ENCODE measurements around the gene DENND4A. TPM values are rescaled to one million over a fixed set of nuclear protein-coding genes. Genes with fewer than 3 reads are reported as not detected.

The DENND4A gene
- total RNA-seq, 3 donors from 2014 or later (not counting 1 experiment from before 2014, with no cell fraction given) = 65.8 to 84.6 (median 66.1) TPM

GRCh38 chr15:65695081-65695480, 97.0 kb downstream of the DENND4A start:
- H3K36me3 ChIP-seq (ENCODE audit: control insufficient read depth, insufficient read depth, low read length) = peaks cover 56% of the 10 kb centered on the region
- WGBS (ENCODE audit: insufficient coverage) = 100% methylated on average over 2 of the region's 2 CpGs
- H3K4me3 Mint-ChIP-seq = no peak overlapping the region
- TF ChIP-seq, protein P1, sequence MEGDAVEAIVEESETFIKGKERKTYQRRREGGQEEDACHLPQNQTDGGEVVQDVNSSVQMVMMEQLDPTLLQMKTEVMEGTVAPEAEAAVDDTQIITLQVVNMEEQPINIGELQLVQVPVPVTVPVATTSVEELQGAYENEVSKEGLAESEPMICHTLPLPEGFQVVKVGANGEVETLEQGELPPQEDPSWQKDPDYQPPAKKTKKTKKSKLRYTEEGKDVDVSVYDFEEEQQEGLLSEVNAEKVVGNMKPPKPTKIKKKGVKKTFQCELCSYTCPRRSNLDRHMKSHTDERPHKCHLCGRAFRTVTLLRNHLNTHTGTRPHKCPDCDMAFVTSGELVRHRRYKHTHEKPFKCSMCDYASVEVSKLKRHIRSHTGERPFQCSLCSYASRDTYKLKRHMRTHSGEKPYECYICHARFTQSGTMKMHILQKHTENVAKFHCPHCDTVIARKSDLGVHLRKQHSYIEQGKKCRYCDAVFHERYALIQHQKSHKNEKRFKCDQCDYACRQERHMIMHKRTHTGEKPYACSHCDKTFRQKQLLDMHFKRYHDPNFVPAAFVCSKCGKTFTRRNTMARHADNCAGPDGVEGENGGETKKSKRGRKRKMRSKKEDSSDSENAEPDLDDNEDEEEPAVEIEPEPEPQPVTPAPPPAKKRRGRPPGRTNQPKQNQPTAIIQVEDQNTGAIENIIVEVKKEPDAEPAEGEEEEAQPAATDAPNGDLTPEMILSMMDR (IDR thresholded peaks at IDR 0.05) = no peak
- no peak overlapping the region for H3K27ac Mint-ChIP-seq
- H3K27ac ChIP-seq (ENCODE audit: low read length) = no peak overlapping the region
- ATAC-seq (no peak), DNase-seq (no peak)
- no peaks in the 10 kb centered on the region for H3K4me1 ChIP-seq (ENCODE audit: control insufficient read depth, insufficient read depth, low read length)
- no peak overlapping the region for H3K4me3 ChIP-seq (ENCODE audit: low read length)
- H3K9me3 ChIP-seq (ENCODE audit: control insufficient read depth, insufficient read depth, low read length) = no peaks in the 10 kb centered on the region
- H3K4me1 Mint-ChIP-seq = no peaks in the 10 kb centered on the region
- H3K27me3 ChIP-seq (ENCODE audit: control insufficient read depth, insufficient read depth, low read length) = no peaks in the 10 kb centered on the region
- intact Hi-C loops (cut with micrococcal nuclease) = no loop called here
- H3K9me3 Mint-ChIP-seq = no peaks in the 10 kb centered on the region
- H3K36me3 Mint-ChIP-seq = peaks cover 13% of the 10 kb centered on the region
- no peaks in the 10 kb centered on the region for H3K27me3 Mint-ChIP-seq (ENCODE audit: low read depth in 2 of 2)

DNA sequence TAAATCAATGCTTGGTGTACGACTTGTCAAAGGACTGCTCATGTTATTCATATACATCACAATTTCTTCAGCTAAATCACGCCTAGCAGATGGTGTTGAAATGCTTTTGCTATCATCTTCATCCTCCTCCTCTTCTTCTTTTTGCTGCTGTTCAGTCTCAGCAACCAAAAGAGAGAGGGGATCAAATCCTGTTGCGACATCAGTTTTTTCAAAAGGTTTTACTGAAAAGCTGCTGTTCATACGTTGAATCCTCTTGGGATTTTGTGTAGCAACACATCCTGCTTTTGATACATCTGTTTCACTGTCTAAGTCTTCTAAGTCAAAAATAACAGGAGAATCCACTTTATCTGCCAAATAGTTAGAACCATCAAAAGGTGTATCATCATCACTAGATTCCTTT, 101.3 kb downstream of the DENND4A start:
- Mint-ChIP-seq H3K36me3 (peaks cover 40% of the 10 kb centered on the region), H3K4me3 (no peak overlapping the region), H3K27me3 (ENCODE audit: low read depth in 2 of 2) (no peaks in the 10 kb centered on the region), H3K27ac (no peak overlapping the region), H3K4me1 (no peaks in the 10 kb centered on the region), H3K9me3 (no peaks in the 10 kb centered on the region)
- Histone ChIP-seq H3K27ac (ENCODE audit: low read length) (no peak overlapping the region), H3K27me3 (ENCODE audit: control insufficient read depth, insufficient read depth, low read length) (no peaks in the 10 kb centered on the region), H3K9me3 (ENCODE audit: control insufficient read depth, insufficient read depth, low read length) (no peaks in the 10 kb centered on the region), H3K36me3 (ENCODE audit: control insufficient read depth, insufficient read depth, low read length) (peaks cover 56% of the 10 kb centered on the region), H3K4me1 (ENCODE audit: control insufficient read depth, insufficient read depth, low read length) (no peaks in the 10 kb centered on the region), H3K4me3 (ENCODE audit: low read length) (no peak overlapping the region)
- DNase-seq (no peak), ATAC-seq (no peak)
- TF ChIP-seq, protein P1 (IDR thresholded peaks at IDR 0.05) = no peak
- 88% methylated on average over 4 of the region's 4 CpGs for WGBS (ENCODE audit: insufficient coverage)
- intact Hi-C loops (cut with micrococcal nuclease) = no loop called here

DNA sequence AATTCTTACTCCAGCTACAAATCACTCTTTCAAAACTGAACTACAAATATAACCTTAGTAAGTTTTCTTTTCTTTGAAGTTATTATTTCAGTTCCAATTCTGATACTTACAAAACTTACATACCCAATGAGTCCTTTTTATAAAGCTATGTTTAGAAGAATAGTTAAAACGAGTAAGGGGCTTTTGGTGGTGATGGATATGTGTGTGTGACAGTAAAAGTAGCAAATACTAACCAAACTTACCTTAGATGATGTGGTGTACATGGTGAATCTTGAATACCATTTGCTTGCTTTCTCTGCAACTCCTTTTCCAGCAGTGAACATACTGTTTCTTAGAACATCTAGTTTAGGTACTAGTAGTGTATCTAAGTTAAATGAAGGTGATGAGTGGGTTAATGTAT, 101.9 kb downstream of the DENND4A start:
- Histone ChIP-seq H3K9me3 (ENCODE audit: control insufficient read depth, insufficient read depth, low read length) (no peaks in the 10 kb centered on the region), H3K27ac (ENCODE audit: low read length) (no peak overlapping the region), H3K27me3 (ENCODE audit: control insufficient read depth, insufficient read depth, low read length) (no peaks in the 10 kb centered on the region), H3K4me1 (ENCODE audit: control insufficient read depth, insufficient read depth, low read length) (no peaks in the 10 kb centered on the region), H3K36me3 (ENCODE audit: control insufficient read depth, insufficient read depth, low read length) (peaks cover 50% of the 10 kb centered on the region), H3K4me3 (ENCODE audit: low read length) (no peak overlapping the region)
- intact Hi-C loops (cut with micrococcal nuclease) = no loop called here
- Mint-ChIP-seq H3K36me3 (peaks cover 40% of the 10 kb centered on the region), H3K4me1 (no peaks in the 10 kb centered on the region), H3K27me3 (ENCODE audit: low read depth in 2 of 2) (no peaks in the 10 kb centered on the region), H3K4me3 (no peak overlapping the region), H3K27ac (no peak overlapping the region), H3K9me3 (no peaks in the 10 kb centered on the region)
- DNase-seq (no peak), ATAC-seq (no peak)
- TF ChIP-seq, protein P1 (IDR thresholded peaks at IDR 0.05) = no peak
- WGBS (ENCODE audit: insufficient coverage) = no CpG with 5 or more reads among the region's 1 CpG

GRCh38 chr15:65688462-65688861, 103.6 kb downstream of the DENND4A start:
- Mint-ChIP-seq H3K27me3 (ENCODE audit: low read depth in 2 of 2) (no peaks in the 10 kb centered on the region), H3K4me1 (no peaks in the 10 kb centered on the region), H3K36me3 (peaks cover 40% of the 10 kb centered on the region), H3K9me3 (no peaks in the 10 kb centered on the region), H3K4me3 (no peak overlapping the region), H3K27ac (peak overlapping the region in 1 of 2 donors; percentile 14)
- TF ChIP-seq, protein P1 (IDR thresholded peaks at IDR 0.05) = no peak
- intact Hi-C loops (cut with micrococcal nuclease) = no loop called here
- Histone ChIP-seq H3K9me3 (ENCODE audit: control insufficient read depth, insufficient read depth, low read length) (no peaks in the 10 kb centered on the region), H3K4me1 (ENCODE audit: control insufficient read depth, insufficient read depth, low read length) (no peaks in the 10 kb centered on the region), H3K36me3 (ENCODE audit: control insufficient read depth, insufficient read depth, low read length) (peaks cover 40% of the 10 kb centered on the region), H3K27ac (ENCODE audit: low read length) (no peak overlapping the region), H3K27me3 (ENCODE audit: control insufficient read depth, insufficient read depth, low read length) (no peaks in the 10 kb centered on the region), H3K4me3 (ENCODE audit: low read length) (no peak overlapping the region)
- no peak for DNase-seq
- WGBS (ENCODE audit: insufficient coverage) = 92% methylated on average over 1 of the region's 1 CpG
- no peak for ATAC-seq
